ENCODE results near the gene INMT.

GRCh38 chr7:30739691-30740090, 12.2 kb upstream of the INMT start:
- no peak for TF ChIP-seq CTCF (IDR thresholded peaks at IDR 0.05)
- TF ChIP-seq REST (IDR thresholded peaks at IDR 0.05): no peak
- no peak for TF ChIP-seq ZC3H11A (IDR thresholded peaks at IDR 0.05)
